ENCODE measurements around the gene PCBP3.

Gene PCBP3

DNA sequence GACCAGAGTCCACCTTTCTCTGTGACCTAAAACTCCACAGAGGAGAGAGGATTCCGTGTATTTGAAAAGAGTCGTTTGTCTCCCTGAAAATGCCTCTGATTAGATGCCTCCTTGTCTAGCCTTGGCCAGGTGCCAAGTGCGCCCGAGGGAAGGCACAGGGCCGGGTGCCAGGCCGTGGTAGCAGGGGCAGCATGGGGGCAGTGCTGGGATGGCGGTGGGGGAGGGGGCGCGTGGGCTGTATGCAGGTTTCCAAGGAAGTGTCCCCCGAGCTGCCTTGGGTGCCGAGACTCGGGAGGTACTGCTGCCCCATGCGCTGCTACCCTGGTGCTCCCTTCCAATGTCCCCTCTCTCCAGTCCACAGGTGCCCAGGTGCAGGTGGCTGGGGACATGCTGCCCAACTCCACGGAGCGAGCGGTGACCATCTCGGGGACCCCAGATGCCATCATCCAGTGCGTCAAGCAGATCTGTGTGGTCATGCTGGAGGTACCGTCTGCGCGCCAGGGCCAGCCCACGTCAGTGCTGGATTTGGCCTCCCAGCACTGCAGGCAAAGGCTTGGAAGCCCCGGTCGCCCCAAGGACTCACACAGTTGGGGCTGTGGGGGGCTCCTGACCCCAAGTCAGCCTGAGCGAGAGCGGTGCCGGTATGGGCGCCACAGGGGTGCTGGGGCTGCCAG, 267.2 kb downstream of the PCBP3 start:
- no peak for TF ChIP-seq CTCF (IDR thresholded peaks at IDR 0.05; ENCODE audit: low read depth, low read length, missing control alignments)
- DNase-seq (ENCODE audit: extremely low read depth, low read depth) = no peak
- H3K4me3 ChIP-seq (replicated peaks; ENCODE audit: low read depth, low read length) = no peak overlapping the region

DNA sequence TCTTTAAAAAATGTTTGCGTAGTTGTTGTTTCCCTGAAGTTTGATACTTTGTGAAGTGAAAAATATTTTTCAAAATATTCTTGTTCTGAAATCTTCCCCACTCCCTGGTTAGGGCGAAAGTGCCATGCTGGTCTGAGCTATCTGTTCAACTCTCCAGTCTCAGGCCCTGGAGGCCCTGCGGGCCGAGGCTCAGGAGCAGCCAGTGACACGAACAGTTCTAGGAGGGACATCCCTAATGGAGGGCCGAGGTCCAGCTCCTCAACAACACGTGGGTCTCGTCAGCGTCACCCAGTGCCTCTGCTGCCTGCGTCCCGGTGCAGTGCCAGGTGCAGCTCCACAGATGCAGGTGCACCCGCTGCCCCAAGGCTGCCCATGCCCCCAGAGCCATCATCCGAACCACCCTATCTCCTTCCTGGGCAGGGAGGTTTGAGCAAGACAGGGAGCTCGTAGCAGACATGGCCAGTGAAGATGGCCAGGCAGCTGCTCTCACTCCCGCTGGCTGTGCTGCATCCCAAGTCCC, 268.3 kb downstream of the PCBP3 start:
- H3K4me3 ChIP-seq (replicated peaks; ENCODE audit: low read depth, low read length) = no peak overlapping the region
- no peak for TF ChIP-seq CTCF (IDR thresholded peaks at IDR 0.05; ENCODE audit: low read depth, low read length, missing control alignments)
- DNase-seq (ENCODE audit: extremely low read depth, low read depth) = no peak

DNA sequence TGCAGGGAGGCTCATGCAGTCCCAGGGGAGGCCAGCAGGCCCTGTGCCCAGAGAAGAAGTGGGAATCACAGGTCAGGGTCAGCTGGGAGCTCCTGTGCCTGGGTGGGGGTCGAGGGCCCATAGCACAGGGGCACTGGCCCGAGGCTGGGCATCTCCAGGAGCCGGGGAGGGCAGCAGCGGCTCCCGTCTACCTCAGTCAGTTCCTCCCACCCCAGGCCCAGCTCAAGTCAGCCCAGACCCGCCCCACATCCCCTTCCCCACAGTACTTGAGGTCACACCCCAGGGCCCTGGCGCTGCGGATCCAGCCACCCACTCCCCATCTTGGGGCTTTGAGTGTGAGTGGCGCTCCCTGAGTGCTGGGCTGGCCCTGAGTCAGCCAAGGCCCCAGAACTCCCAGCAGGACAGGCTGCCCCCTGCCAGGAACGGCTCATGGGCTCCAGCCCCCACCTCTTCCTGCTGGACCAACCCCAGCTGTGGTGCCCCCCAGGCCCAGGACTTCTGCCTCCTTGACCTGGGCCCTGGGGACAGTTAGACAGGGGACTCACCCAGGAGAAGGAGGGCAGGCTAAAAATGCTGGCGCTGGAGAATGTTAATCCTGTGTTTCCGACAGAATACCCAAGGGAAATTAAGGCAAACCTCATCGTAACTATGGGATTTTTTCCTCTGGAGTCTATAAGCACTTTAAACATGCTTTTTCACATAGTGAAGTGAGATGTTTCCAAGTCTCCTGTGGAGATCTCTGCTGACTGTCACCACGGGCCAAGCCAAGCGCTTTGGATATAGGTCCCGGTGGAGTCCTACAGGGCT, 269.3 kb downstream of the PCBP3 start:
- no peak for TF ChIP-seq CTCF (IDR thresholded peaks at IDR 0.05; ENCODE audit: low read depth, low read length, missing control alignments)
- DNase-seq (ENCODE audit: extremely low read depth, low read depth) = no peak
- no peak overlapping the region for H3K4me3 ChIP-seq (replicated peaks; ENCODE audit: low read depth, low read length)

GRCh38 chr21:45913418-45913765, 269.9 kb downstream of the PCBP3 start:
- no peak for TF ChIP-seq CTCF (IDR thresholded peaks at IDR 0.05; ENCODE audit: low read depth, low read length, missing control alignments)
- no peak overlapping the region for H3K4me3 ChIP-seq (replicated peaks; ENCODE audit: low read depth, low read length)
- DNase-seq (ENCODE audit: extremely low read depth, low read depth) = no peak

DNA sequence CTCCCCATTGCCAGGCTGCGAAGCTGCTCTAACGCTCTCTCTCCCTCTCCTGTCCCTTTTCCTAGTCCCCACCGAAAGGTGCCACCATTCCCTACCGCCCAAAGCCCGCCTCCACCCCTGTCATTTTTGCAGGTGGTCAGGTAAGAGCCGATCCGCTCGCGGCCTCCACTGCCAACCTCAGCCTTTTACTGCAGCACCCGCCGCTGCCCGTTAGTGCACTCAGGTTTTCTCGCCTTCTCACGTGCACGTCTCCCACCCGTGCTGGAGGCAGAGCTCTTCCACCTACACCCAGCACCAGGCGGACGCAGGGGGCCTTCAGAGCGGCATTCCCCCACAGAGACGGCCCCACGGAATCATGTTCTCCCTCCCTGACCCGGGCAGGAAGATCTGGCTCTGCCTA, 270.4 kb downstream of the PCBP3 start:
- no peak for DNase-seq (ENCODE audit: extremely low read depth, low read depth)
- H3K4me3 ChIP-seq (replicated peaks; ENCODE audit: low read depth, low read length) = no peak overlapping the region
- TF ChIP-seq CTCF (IDR thresholded peaks at IDR 0.05; ENCODE audit: low read depth, low read length, missing control alignments) = no peak

GRCh38 chr21:45914321-45914845, 270.9 kb downstream of the PCBP3 start:
- no peak for DNase-seq (ENCODE audit: extremely low read depth, low read depth)
- TF ChIP-seq CTCF (IDR thresholded peaks at IDR 0.05; ENCODE audit: low read depth, low read length, missing control alignments) = no peak
- H3K4me3 ChIP-seq (replicated peaks; ENCODE audit: low read depth, low read length) = no peak overlapping the region

Measured in HFF-Myc (cell line).